GM12878 (cell line): ENCODE results near the gene RBM7. TPM values are rescaled to one million over a fixed set of nuclear protein-coding genes. Genes with fewer than 3 reads are reported as not detected.

Experiments used
- ATF3 ChIP-seq: IDR thresholded peaks from 2 replicates; pipeline ENCODE4 v1.6.1; 2011; ENCODE audit warnings: low read depth, mild to moderate bottlenecking, low read length, moderate library complexity, borderline replicate concordance; ENCODE audit errors: extremely low read depth
- BCL11A ChIP-seq: IDR thresholded peaks from 2 replicates; pipeline ENCODE4 v1.6.1; 2011; ENCODE audit warnings: low read depth, low read length
- BRCA1 ChIP-seq: IDR thresholded peaks from 2 replicates; pipeline ENCODE4 v1.6.1; 2011; ENCODE audit warnings: low read depth, low read length, improper control_type of control experiment
- CBX5 ChIP-seq: sonication (generic); IDR thresholded peaks from 2 replicates; pipeline ENCODE4 v1.6.1; 2016; ENCODE audit warnings: low read depth, moderate library complexity, mild to moderate bottlenecking, inconsistent platforms
- CHD2 ChIP-seq: IDR thresholded peaks from 2 replicates; pipeline ENCODE4 v1.6.1; 2011; ENCODE audit warnings: low read depth, low read length, improper control_type of control experiment, borderline replicate concordance
- CREB1 ChIP-seq: IDR thresholded peaks from 2 replicates; pipeline ENCODE4 v1.6.1; 2012; ENCODE audit warnings: low read depth, mild to moderate bottlenecking, inconsistent platforms
- E4F1 ChIP-seq: fragments of 450-650 bp; IDR thresholded peaks from 2 replicates; pipeline ENCODE4 v1.6.1; 2018; ENCODE audit warnings: borderline replicate concordance, mild to moderate bottlenecking; ENCODE audit not compliant: partially characterized antibody
- EED ChIP-seq: sonication (generic); IDR thresholded peaks from 2 replicates; pipeline ENCODE4 v1.6.1; 2016; ENCODE audit warnings: antibody characterized with exemption, low read depth
- FOXK2 ChIP-seq: fragments of 450-650 bp; IDR thresholded peaks from 2 replicates; pipeline ENCODE4 v1.6.1; 2017; ENCODE audit warnings: mild to moderate bottlenecking, moderate library complexity
- IRF4 ChIP-seq: IDR thresholded peaks from 2 replicates; pipeline ENCODE4 v1.6.1; 2011; ENCODE audit warnings: low read depth, low read length
- IRF5 ChIP-seq: fragments of 450-650 bp; IDR thresholded peaks from 2 replicates; pipeline ENCODE4 v1.6.1; 2017; ENCODE audit warnings: borderline replicate concordance
- NFYB ChIP-seq: IDR thresholded peaks from 2 replicates; pipeline ENCODE4 v1.6.1; 2011; ENCODE audit warnings: low read depth, mild to moderate bottlenecking, low read length, improper control_type of control experiment, moderate library complexity; ENCODE audit not compliant: insufficient read depth
- POLR2AphosphoS2 ChIP-seq: IDR thresholded peaks from 2 replicates; pipeline ENCODE4 v1.6.1; 2011; ENCODE audit warnings: low read depth, mild to moderate bottlenecking, low read length, improper control_type of control experiment, moderate library complexity
- RUNX3 ChIP-seq: IDR thresholded peaks from 2 replicates; pipeline ENCODE4 v1.6.1; 2012; ENCODE audit warnings: low read length, inconsistent platforms
- SIX5 ChIP-seq: IDR thresholded peaks from 2 replicates; pipeline ENCODE4 v1.6.1; 2011; ENCODE audit warnings: mild to moderate bottlenecking, low read depth, low read length, moderate library complexity; ENCODE audit not compliant: severe bottlenecking
- USF1 ChIP-seq: IDR thresholded peaks from 2 replicates; pipeline ENCODE4 v1.6.1; 2011; ENCODE audit warnings: borderline replicate concordance, low read depth, mild to moderate bottlenecking, moderate library complexity, mixed read lengths, low read length; ENCODE audit not compliant: insufficient read depth; ENCODE audit errors: extremely low read length
- WRNIP1 ChIP-seq: IDR thresholded peaks from 2 replicates; pipeline ENCODE4 v1.6.1; 2011; ENCODE audit warnings: low read depth, low read length, improper control_type of control experiment, borderline replicate concordance
- YY1 ChIP-seq: IDR thresholded peaks from 2 replicates; pipeline ENCODE4 v1.6.1; 2011; ENCODE audit warnings: low read depth, mild to moderate bottlenecking, low read length
- polyA plus RNA-seq, 11 experiments: library from polyadenylated mRNA; depleted of rRNA in 4 of 11; unstranded in 6 of 11; stranded (reverse) in 5 of 11; fragments of >200 nt; fragmentation: Nextera tagmentation in 4 of 11; fragmentation: Illumina TruSeq in 1 of 11; extraction: Ambion mirVana in 4 of 11; extraction: Trizol in 1 of 11; gene quantifications; 1 replicate in 1 of 11; 2 replicates in 10 of 11; pipeline versions ENCODE4 v1.2.1 to v1.2.3, GENCODE V29; 2011 to 2016; ENCODE audit warnings: inconsistent platforms in 2 of 11, missing spikeins in 2 of 11, low read depth in 1 of 11
- total RNA-seq, 4 experiments: library from RNA; depleted of rRNA in 3 of 4; stranded (reverse); fragments of >200 nt in 3 of 4; fragmentation: Illumina TruSeq in 1 of 4; extraction: Trizol in 1 of 4; gene quantifications; 2 replicates each; pipeline versions ENCODE4 v1.2.1 to v1.2.3, GENCODE V29; 2013 to 2021
- TF ChIP-seq, protein P1 (sequence below): fragments of 150-350 bp; IDR thresholded peaks from 2 replicates; pipeline ENCODE4 v1.6.1; 2016; ENCODE audit warnings: low read depth, low read length
- TF ChIP-seq, protein P2 (sequence below): fragments of 450-650 bp; IDR thresholded peaks from 2 replicates; pipeline ENCODE4 v1.6.1; 2017; ENCODE audit warnings: low read depth, mild to moderate bottlenecking, moderate library complexity

RBM7 gene
- total and polyA plus RNA-seq, 10 of the 15 experiments (the other 5 are each of a cell fraction or from before 2014, with no cell fraction given): 17.0 to 46.2 (median 26.0) TPM

GRCh38 chr11:114400216-114400914, at the start of gene RBM7, which contains the start of gene C11orf71 (continued):
- TF ChIP-seq WRNIP1: no peak
- TF ChIP-seq IRF4: no peak
- TF ChIP-seq RUNX3: peak; percentile 52
- no peak for TF ChIP-seq BRCA1
- no peak for TF ChIP-seq NFYB
- TF ChIP-seq SIX5: no peak
- TF ChIP-seq POLR2AphosphoS2: peak; percentile 91
- TF ChIP-seq IRF5: no peak
- TF ChIP-seq ATF3: no peak
- peak; percentile 38; the same call in 1 of the 2 replicates for TF ChIP-seq CBX5
- TF ChIP-seq FOXK2: no peak
- TF ChIP-seq CHD2: peak; percentile 71
- no peak for TF ChIP-seq EED
- TF ChIP-seq YY1: no peak; the same call in none of the 2 replicates
- TF ChIP-seq USF1: no peak
- TF ChIP-seq BCL11A: no peak
- TF ChIP-seq E4F1: peak; percentile 89
- peak; percentile 93 for TF ChIP-seq CREB1
- TF ChIP-seq, protein P1, sequence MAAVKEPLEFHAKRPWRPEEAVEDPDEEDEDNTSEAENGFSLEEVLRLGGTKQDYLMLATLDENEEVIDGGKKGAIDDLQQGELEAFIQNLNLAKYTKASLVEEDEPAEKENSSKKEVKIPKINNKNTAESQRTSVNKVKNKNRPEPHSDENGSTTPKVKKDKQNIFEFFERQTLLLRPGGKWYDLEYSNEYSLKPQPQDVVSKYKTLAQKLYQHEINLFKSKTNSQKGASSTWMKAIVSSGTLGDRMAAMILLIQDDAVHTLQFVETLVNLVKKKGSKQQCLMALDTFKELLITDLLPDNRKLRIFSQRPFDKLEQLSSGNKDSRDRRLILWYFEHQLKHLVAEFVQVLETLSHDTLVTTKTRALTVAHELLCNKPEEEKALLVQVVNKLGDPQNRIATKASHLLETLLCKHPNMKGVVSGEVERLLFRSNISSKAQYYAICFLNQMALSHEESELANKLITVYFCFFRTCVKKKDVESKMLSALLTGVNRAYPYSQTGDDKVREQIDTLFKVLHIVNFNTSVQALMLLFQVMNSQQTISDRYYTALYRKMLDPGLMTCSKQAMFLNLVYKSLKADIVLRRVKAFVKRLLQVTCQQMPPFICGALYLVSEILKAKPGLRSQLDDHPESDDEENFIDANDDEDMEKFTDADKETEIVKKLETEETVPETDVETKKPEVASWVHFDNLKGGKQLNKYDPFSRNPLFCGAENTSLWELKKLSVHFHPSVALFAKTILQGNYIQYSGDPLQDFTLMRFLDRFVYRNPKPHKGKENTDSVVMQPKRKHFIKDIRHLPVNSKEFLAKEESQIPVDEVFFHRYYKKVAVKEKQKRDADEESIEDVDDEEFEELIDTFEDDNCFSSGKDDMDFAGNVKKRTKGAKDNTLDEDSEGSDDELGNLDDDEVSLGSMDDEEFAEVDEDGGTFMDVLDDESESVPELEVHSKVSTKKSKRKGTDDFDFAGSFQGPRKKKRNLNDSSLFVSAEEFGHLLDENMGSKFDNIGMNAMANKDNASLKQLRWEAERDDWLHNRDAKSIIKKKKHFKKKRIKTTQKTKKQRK: no peak
- TF ChIP-seq, protein P2, sequence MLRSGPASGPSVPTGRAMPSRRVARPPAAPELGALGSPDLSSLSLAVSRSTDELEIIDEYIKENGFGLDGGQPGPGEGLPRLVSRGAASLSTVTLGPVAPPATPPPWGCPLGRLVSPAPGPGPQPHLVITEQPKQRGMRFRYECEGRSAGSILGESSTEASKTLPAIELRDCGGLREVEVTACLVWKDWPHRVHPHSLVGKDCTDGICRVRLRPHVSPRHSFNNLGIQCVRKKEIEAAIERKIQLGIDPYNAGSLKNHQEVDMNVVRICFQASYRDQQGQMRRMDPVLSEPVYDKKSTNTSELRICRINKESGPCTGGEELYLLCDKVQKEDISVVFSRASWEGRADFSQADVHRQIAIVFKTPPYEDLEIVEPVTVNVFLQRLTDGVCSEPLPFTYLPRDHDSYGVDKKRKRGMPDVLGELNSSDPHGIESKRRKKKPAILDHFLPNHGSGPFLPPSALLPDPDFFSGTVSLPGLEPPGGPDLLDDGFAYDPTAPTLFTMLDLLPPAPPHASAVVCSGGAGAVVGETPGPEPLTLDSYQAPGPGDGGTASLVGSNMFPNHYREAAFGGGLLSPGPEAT: no peak; the same call in 1 of the 2 replicates
